SU-DHL-6 (cell line): Measurements from ENCODE around the gene MUC12.

Experiments used
- H2AFZ ChIP-seq: fragments of 200-600 bp; sonication (generic); 2 replicates; pipeline ENCODE4 v1.6.1; 2014; ENCODE audit warnings: low read depth, mild to moderate bottlenecking, moderate library complexity, mixed read lengths, antibody characterized with exemption, low read length; ENCODE audit not compliant: severe bottlenecking
- H3F3A ChIP-seq: fragments of 200-600 bp; shearing (Covaris generic); 2 replicates; pipeline ENCODE4 v1.6.0; 2016; ENCODE audit warnings: antibody characterized with exemption, mild to moderate bottlenecking; ENCODE audit not compliant: insufficient read depth
- H3K27ac ChIP-seq: fragments of 200-600 bp; sonication (generic); 2 replicates; pipeline ENCODE4 v1.5.1; 2016; ENCODE audit warnings: low read depth, mild to moderate bottlenecking, low read length, moderate library complexity, mixed read lengths
- H3K27me3 ChIP-seq: fragments of 200-600 bp; sonication (generic), shearing (Covaris generic); 2 replicates; pipeline ENCODE4 v1.6.0; 2014; ENCODE audit warnings: mild to moderate bottlenecking, low read length
- H3K36me3 ChIP-seq: fragments of 200-600 bp; sonication (generic); 2 replicates; pipeline ENCODE4 v1.6.1; 2014; ENCODE audit warnings: mild to moderate bottlenecking, low read length, mixed read lengths
- H3K4me2 ChIP-seq: fragments of 300-600, 200-600 bp; shearing (Covaris generic), sonication (generic); 2 replicates; pipeline ENCODE4 v1.6.0; 2014; ENCODE audit warnings: low read length, low read depth, mild to moderate bottlenecking; ENCODE audit not compliant: poor library complexity, severe bottlenecking
- H3K4me3 ChIP-seq: fragments of 200-600 bp; sonication (generic); 2 replicates; pipeline ENCODE4 v1.5.1; 2014; ENCODE audit warnings: antibody characterized with exemption, low read length, mild to moderate bottlenecking, mixed read lengths; ENCODE audit not compliant: insufficient read depth, poor library complexity, severe bottlenecking
- H3K79me2 ChIP-seq: fragments of 200-600 bp; sonication (generic); 2 replicates; pipeline ENCODE4 v1.6.1; 2014; ENCODE audit warnings: mild to moderate bottlenecking, low read length, moderate library complexity; ENCODE audit not compliant: insufficient read depth
- H3K9ac ChIP-seq: fragments of 200-600 bp; sonication (generic); 2 replicates; pipeline ENCODE4 v1.7.0; 2014; ENCODE audit warnings: mild to moderate bottlenecking, low read length
- H3K9me2 ChIP-seq: fragments of 200-600 bp; sonication (generic); replicated peaks from 2 replicates; pipeline ENCODE4 v1.6.1; 2014; ENCODE audit warnings: low read length; ENCODE audit not compliant: insufficient read depth
- H3K9me3 ChIP-seq: fragments of 200-600 bp; sonication (generic); 2 replicates; pipeline ENCODE4 v1.6.1; 2014; ENCODE audit warnings: low read length, mixed read lengths; ENCODE audit not compliant: insufficient read depth
- H4K20me1 ChIP-seq: fragments of 200-600 bp; sonication (generic); 2 replicates; pipeline ENCODE4 v1.6.1; 2014; ENCODE audit warnings: low read depth, mild to moderate bottlenecking, antibody characterized with exemption, low read length, moderate library complexity, mixed read lengths
- CTCF ChIP-seq: fragments of 200-600 bp; sonication (generic); IDR thresholded peaks from one replicate; pipeline ENCODE4 v1.5.1; 2017; ENCODE audit warnings: antibody characterized with exemption, mild to moderate bottlenecking, low read length, moderate library complexity; ENCODE audit not compliant: insufficient read depth, poor library complexity, severe bottlenecking
- EZH2phosphoT487 ChIP-seq: fragments of 200-600 bp; sonication (generic), shearing (Covaris generic); conservative IDR thresholded peaks from 2 replicates; pipeline ENCODE4 v1.6.1; 2018; ENCODE audit warnings: mild to moderate bottlenecking, antibody characterized with exemption, low read length, moderate library complexity, mixed read lengths

The MUC12 gene

GRCh38 chr7:100968031-100968430 is 1.3 kb upstream of the MUC12 start:
- Histone ChIP-seq H3K9me2 (no peaks in the 10 kb centered on the region), H2AFZ (no peak overlapping the region), H3K36me3 (no peaks in the 10 kb centered on the region), H3K27ac (no peak overlapping the region), H3K9me3 (no peaks in the 10 kb centered on the region), H4K20me1 (no peaks in the 10 kb centered on the region), H3K79me2 (no peaks in the 10 kb centered on the region), H3K9ac (no peak overlapping the region), H3K4me2 (no peak overlapping the region), H3K27me3 (no peaks in the 10 kb centered on the region), H3F3A (no peaks in the 10 kb centered on the region), H3K4me3 (no peak overlapping the region)
- TF ChIP-seq CTCF (no peak), EZH2phosphoT487 (no peak)

- no peaks in the 10 kb centered on the region for H4K20me1 ChIP-seq
- H3K79me2 ChIP-seq, result no peaks in the 10 kb centered on the region
- H3K9ac ChIP-seq, result no peak overlapping the region
- no peak overlapping the region for H3K27ac ChIP-seq
- no peaks in the 10 kb centered on the region for H3F3A ChIP-seq
- H3K27me3 ChIP-seq, result no peaks in the 10 kb centered on the region
- H3K4me3 ChIP-seq, result no peak overlapping the region
- no peak overlapping the region for H2AFZ ChIP-seq
- H3K36me3 ChIP-seq, result no peaks in the 10 kb centered on the region
- H3K9me2 ChIP-seq, result no peaks in the 10 kb centered on the region
- no peak overlapping the region for H3K4me2 ChIP-seq
- TF ChIP-seq EZH2phosphoT487 (no peak), CTCF (no peak)
- H3K9me3 ChIP-seq, result no peaks in the 10 kb centered on the region
These were observed 715 bp upstream of the MUC12 start for GRCh38 chr7:100968650-100969049.

- Histone ChIP-seq H3K36me3 (no peaks in the 10 kb centered on the region), H3K9ac (no peak overlapping the region), H3K4me3 (no peak overlapping the region), H3K9me3 (no peaks in the 10 kb centered on the region), H3F3A (no peaks in the 10 kb centered on the region), H3K9me2 (no peaks in the 10 kb centered on the region), H3K27ac (no peak overlapping the region), H3K4me2 (no peak overlapping the region), H4K20me1 (no peaks in the 10 kb centered on the region), H3K79me2 (no peaks in the 10 kb centered on the region), H2AFZ (no peak overlapping the region), H3K27me3 (no peaks in the 10 kb centered on the region)
- no peak for TF ChIP-seq EZH2phosphoT487
- TF ChIP-seq CTCF, result no peak
These were observed 2.0 kb downstream of the MUC12 start for GRCh38 chr7:100971111-100972001.
